HEK293T (cell line): ENCODE measurements around the gene BMAL1.

Experiments
- ARNT ChIP-seq: fragments of 450-650 bp; IDR thresholded peaks from 2 replicates; pipeline ENCODE4 v1.6.1; 2017; ENCODE audit warnings: mild to moderate bottlenecking
- BHLHE40 ChIP-seq: fragments of 450-650 bp; IDR thresholded peaks from 2 replicates; pipeline ENCODE4 v1.6.1; 2016; ENCODE audit warnings: mild to moderate bottlenecking, moderate library complexity, borderline replicate concordance
- ELF4 ChIP-seq: fragments of 450-650 bp; IDR thresholded peaks from 2 replicates; pipeline ENCODE4 v1.6.1; 2017; ENCODE audit warnings: antibody characterized with exemption
- FOXA1 ChIP-seq: fragments of 450-650 bp; IDR thresholded peaks from 2 replicates; pipeline ENCODE4 v1.6.1; 2016; ENCODE audit warnings: mild to moderate bottlenecking
- FOXK2 ChIP-seq: fragments of 450-650 bp; IDR thresholded peaks from 2 replicates; pipeline ENCODE4 v1.6.1; 2016; ENCODE audit warnings: mild to moderate bottlenecking
- FOXM1 ChIP-seq: fragments of 450-650 bp; IDR thresholded peaks from 2 replicates; pipeline ENCODE4 v1.6.1; 2017; ENCODE audit warnings: mild to moderate bottlenecking, borderline replicate concordance
- HDGF ChIP-seq: fragments of 450-650 bp; IDR thresholded peaks from 2 replicates; pipeline ENCODE4 v1.6.1; 2017; ENCODE audit warnings: antibody characterized with exemption, borderline replicate concordance
- L3MBTL2 ChIP-seq: fragments of 450-650 bp; conservative IDR thresholded peaks from 2 replicates; pipeline ENCODE4 v1.6.1; 2016; ENCODE audit warnings: mild to moderate bottlenecking
- LEF1 ChIP-seq: fragments of 450-650 bp; IDR thresholded peaks from 2 replicates; pipeline ENCODE4 v1.6.1; 2017; ENCODE audit warnings: mild to moderate bottlenecking, borderline replicate concordance
- NFRKB ChIP-seq: fragments of 450-650 bp; IDR thresholded peaks from 2 replicates; pipeline ENCODE4 v1.6.1; 2016; ENCODE audit warnings: mild to moderate bottlenecking, moderate library complexity
- SP1 ChIP-seq: fragments of 450-650 bp; IDR thresholded peaks from 2 replicates; pipeline ENCODE4 v1.6.1; 2017
- SUZ12 ChIP-seq: fragments of 450-650 bp; IDR thresholded peaks from 2 replicates; pipeline ENCODE4 v1.6.1; 2016; ENCODE audit warnings: mild to moderate bottlenecking
- TF ChIP-seq, protein P1 (sequence below): fragments of 450-650 bp; IDR thresholded peaks from 2 replicates; pipeline ENCODE4 v1.6.1; 2016

- TF ChIP-seq FOXK2 (no peak), ELF4 (no peak), NFRKB (no peak), BHLHE40 (no peak), ARNT (no peak), SUZ12 (no peak), FOXA1 (no peak), HDGF (no peak), FOXM1 (no peak), SP1 (no peak), LEF1 (no peak), L3MBTL2 (no peak)
- TF ChIP-seq, protein P1, sequence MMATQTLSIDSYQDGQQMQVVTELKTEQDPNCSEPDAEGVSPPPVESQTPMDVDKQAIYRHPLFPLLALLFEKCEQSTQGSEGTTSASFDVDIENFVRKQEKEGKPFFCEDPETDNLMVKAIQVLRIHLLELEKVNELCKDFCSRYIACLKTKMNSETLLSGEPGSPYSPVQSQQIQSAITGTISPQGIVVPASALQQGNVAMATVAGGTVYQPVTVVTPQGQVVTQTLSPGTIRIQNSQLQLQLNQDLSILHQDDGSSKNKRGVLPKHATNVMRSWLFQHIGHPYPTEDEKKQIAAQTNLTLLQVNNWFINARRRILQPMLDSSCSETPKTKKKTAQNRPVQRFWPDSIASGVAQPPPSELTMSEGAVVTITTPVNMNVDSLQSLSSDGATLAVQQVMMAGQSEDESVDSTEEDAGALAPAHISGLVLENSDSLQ, result no peak
Observed at GRCh38 chr11:13427440-13427839, 149.8 kb downstream of the BMAL1 start.
